ENCODE measurements around the gene ALCAM.

ALCAM gene
- long read RNA-seq, full-length matches to known transcripts, result 78 of 144 reads
- long read RNA-seq, partial matches to known transcripts, result 51 of 144 reads
- long read RNA-seq, other reads (novel, unspliced or antisense), result 15 of 144 reads

GRCh38 chr3:105366326-105367062 lies at the start of gene ALCAM:
Gene ALCAM (plus strand): TSS chr3:105366909.
- H3K4me3 ChIP-seq (replicated peaks; ENCODE audit: insufficient read depth, low read length), result peak within 1 kb of the TSS; percentile 77
- DNase-seq (ENCODE audit: low read depth in 1 of 2, low spot score in 1 of 2), result peak; percentile 74 to 90
- H3K27me3 ChIP-seq (ENCODE audit: insufficient read depth, poor library complexity, severe bottlenecking), result no peaks in the 10 kb centered on the region
- H3K27ac ChIP-seq (replicated peaks), result peak within 1 kb of the TSS; percentile 96
- TF ChIP-seq, protein P1, sequence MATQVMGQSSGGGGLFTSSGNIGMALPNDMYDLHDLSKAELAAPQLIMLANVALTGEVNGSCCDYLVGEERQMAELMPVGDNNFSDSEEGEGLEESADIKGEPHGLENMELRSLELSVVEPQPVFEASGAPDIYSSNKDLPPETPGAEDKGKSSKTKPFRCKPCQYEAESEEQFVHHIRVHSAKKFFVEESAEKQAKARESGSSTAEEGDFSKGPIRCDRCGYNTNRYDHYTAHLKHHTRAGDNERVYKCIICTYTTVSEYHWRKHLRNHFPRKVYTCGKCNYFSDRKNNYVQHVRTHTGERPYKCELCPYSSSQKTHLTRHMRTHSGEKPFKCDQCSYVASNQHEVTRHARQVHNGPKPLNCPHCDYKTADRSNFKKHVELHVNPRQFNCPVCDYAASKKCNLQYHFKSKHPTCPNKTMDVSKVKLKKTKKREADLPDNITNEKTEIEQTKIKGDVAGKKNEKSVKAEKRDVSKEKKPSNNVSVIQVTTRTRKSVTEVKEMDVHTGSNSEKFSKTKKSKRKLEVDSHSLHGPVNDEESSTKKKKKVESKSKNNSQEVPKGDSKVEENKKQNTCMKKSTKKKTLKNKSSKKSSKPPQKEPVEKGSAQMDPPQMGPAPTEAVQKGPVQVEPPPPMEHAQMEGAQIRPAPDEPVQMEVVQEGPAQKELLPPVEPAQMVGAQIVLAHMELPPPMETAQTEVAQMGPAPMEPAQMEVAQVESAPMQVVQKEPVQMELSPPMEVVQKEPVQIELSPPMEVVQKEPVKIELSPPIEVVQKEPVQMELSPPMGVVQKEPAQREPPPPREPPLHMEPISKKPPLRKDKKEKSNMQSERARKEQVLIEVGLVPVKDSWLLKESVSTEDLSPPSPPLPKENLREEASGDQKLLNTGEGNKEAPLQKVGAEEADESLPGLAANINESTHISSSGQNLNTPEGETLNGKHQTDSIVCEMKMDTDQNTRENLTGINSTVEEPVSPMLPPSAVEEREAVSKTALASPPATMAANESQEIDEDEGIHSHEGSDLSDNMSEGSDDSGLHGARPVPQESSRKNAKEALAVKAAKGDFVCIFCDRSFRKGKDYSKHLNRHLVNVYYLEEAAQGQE (IDR thresholded peaks at IDR 0.05; ENCODE audit: insufficient replicate concordance, low read depth), result no peak
- TF ChIP-seq SPI1 (IDR thresholded peaks at IDR 0.05; ENCODE audit: borderline replicate concordance, low read depth) (no peak; the same call in 1 of the 2 replicates), POLR2AphosphoS5 (IDR thresholded peaks at IDR 0.05; ENCODE audit: low read depth) (peak; percentile 20), GABPA (IDR thresholded peaks at IDR 0.05; ENCODE audit: low read depth) (no peak), CTCF (IDR thresholded peaks at IDR 0.05; ENCODE audit: insufficient read depth, low read length) (peak; percentile 48)

GRCh38 chr3:105317841-105318240 lies 48.9 kb upstream of the ALCAM start:
- Histone ChIP-seq H3K27me3 (ENCODE audit: insufficient read depth, poor library complexity, severe bottlenecking) (no peaks in the 10 kb centered on the region), H3K4me3 (replicated peaks; ENCODE audit: insufficient read depth, low read length) (no peak overlapping the region), H3K27ac (replicated peaks) (no peak overlapping the region)
- TF ChIP-seq, protein P1 (IDR thresholded peaks at IDR 0.05; ENCODE audit: insufficient replicate concordance, low read depth), result no peak
- no peak for TF ChIP-seq POLR2AphosphoS5 (IDR thresholded peaks at IDR 0.05; ENCODE audit: low read depth)
- TF ChIP-seq SPI1 (IDR thresholded peaks at IDR 0.05; ENCODE audit: borderline replicate concordance, low read depth), result no peak
- no peak for TF ChIP-seq GABPA (IDR thresholded peaks at IDR 0.05; ENCODE audit: low read depth)
- no peak for TF ChIP-seq CTCF (IDR thresholded peaks at IDR 0.05; ENCODE audit: insufficient read depth, low read length)
- no peak for DNase-seq (ENCODE audit: low read depth in 1 of 2, low spot score in 1 of 2)

DNA sequence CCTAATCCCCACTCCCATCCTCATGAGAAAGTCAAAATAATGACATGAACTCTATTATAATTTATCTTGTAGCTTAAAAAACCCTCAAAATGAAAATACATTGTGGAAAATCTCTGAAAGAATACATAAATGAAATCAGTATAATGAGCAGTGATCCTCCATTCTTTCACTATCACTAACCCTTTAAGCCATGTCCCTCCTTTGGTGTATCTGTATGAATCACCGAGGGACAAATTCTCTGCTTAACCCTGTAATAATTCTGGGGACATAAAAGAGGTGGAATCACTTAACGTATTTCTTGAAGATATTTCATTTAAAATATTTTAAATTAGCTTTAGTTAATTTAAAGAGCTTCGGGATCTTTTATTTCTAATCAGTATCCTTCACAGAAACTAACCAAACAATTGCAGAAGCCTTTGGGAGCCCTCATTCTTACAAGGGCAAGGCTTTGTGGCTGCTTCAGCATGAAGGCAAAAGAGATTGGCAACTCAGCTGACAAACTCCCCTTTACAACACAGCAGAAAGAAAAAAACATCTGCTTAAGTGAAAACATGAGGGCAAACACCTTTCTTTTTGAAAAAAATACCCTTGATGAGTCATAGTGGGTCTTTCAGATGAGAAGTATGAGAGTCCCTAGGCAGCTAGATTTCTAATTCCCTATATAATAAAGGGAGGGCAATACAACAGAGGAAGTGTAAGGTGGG lies 44.0 kb upstream of the ALCAM start:
- Histone ChIP-seq H3K27me3 (ENCODE audit: insufficient read depth, poor library complexity, severe bottlenecking) (no peaks in the 10 kb centered on the region), H3K4me3 (replicated peaks; ENCODE audit: insufficient read depth, low read length) (no peak overlapping the region), H3K27ac (replicated peaks) (no peak overlapping the region)
- TF ChIP-seq SPI1 (IDR thresholded peaks at IDR 0.05; ENCODE audit: borderline replicate concordance, low read depth) (no peak), GABPA (IDR thresholded peaks at IDR 0.05; ENCODE audit: low read depth) (no peak), POLR2AphosphoS5 (IDR thresholded peaks at IDR 0.05; ENCODE audit: low read depth) (no peak), CTCF (IDR thresholded peaks at IDR 0.05; ENCODE audit: insufficient read depth, low read length) (no peak)
- TF ChIP-seq, protein P1 (IDR thresholded peaks at IDR 0.05; ENCODE audit: insufficient replicate concordance, low read depth), result no peak
- no peak for DNase-seq (ENCODE audit: low read depth in 1 of 2, low spot score in 1 of 2)
